SU-DHL-6 (cell line): ENCODE measurements around the gene RHOJ.

Experiments used
- CTCF ChIP-seq: fragments of 200-600 bp; sonication (generic); IDR thresholded peaks from one replicate; pipeline ENCODE4 v1.5.1; 2017; ENCODE audit warnings: antibody characterized with exemption, mild to moderate bottlenecking, low read length, moderate library complexity; ENCODE audit not compliant: insufficient read depth, poor library complexity, severe bottlenecking
- EZH2phosphoT487 ChIP-seq: fragments of 200-600 bp; sonication (generic), shearing (Covaris generic); conservative IDR thresholded peaks from 2 replicates; pipeline ENCODE4 v1.6.1; 2018; ENCODE audit warnings: mild to moderate bottlenecking, antibody characterized with exemption, low read length, moderate library complexity, mixed read lengths

GRCh38 chr14:63269561-63270225 is 65.5 kb downstream of the RHOJ start:
- no peak for TF ChIP-seq CTCF
- TF ChIP-seq EZH2phosphoT487 = no peak
